Activated T-cell treated with anti-CD3 and anti-CD28 coated beads for 4 hours (primary cell): ENCODE data around the gene FAM117B.

ENCODE experiments used
- DNase-seq: peaks from one replicate; pipeline ENCODE4 v3.0.0-alpha.2; 2020

Gene FAM117B

DNA sequence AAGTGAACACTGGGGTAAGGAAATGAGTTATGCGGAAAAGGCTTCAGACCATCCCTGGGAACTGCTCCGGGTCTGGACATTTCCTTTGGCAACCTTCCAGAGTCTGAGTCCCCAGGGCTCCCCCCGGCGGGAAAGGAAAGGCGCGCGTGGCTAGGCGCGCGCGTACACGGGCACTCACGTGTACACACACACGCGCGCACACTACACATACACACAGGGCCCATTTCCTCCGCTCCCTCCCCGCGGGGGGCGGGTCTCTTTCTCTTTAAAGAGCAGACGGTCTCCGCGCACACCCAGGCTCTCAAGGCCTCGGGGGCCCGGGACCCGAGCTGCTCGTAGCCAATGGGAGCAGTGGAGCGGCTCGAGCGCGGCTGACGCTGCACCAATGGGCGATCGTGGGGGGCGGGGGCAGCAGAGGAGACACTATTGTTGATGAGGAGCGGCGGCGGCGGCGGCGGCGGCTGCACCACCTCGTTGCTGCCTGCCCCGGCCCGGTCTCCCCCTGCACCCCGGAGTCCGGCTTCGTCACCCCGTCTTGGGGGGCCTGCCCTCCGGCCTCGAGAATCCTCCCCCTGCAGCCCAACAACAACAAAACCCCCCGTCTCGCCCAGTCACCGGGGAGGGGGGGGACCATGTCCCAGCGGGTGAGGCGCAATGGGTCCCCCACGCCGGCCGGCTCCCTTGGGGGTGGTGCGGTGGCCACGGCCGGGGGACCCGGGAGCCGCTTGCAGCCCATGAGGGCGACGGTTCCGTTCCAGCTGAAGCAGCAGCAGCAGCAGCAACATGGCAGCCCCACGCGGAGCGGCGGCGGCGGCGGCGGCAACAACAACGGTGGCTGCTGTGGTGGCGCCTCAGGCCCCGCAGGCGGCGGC lies at the start of gene FAM117B:
Gene FAM117B, plus strand, starts transcription at position 414 of the 872 bp plus-strand sequence. Its CDS starts 219 bp downstream, at position 633.
- DNase-seq: peak; percentile 97

DNA sequence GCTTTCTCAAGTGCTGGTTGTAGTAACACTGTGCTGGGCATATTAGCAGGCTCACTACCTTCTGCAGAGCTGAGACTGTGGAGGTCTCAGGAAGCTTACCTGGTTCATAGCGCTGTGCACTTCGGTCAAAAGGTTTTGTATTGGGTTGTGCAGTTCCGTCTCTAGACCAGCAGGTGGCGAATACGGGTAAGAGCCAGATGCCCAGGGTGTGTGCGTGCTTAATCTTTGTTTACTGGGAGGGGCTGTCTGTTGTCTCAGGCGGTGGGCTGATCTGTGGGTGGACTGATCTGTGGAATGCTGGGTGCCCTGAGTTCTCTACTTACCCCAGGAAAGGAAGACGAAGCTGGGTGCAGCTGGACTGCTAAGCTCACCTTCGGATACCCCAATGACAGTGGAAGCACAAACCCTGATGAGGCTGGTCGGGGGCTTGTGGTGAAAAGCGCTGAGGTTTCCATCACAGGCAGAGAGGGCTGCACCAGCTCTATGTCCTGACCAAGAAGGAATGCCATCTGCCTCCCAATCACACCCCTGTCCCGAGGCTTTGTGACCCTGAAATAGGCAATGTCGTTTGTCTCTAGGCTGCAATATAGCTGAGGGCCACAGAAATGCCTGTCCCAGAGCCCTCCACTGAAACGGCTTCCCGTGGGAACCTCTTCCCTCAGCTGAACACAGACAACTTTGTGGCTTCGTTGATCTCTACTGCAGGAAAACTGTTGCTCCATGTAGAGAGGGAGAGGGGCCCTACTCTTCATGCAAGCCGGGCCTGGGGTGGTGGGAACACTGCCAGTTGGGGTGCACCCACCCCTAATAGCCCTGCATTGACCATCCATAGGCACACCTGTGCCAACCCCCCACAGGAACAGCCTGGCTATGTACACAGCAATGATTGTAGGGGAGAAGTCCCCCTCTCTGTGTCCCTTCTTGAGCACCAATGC lies 45.9 kb upstream of the FAM117B start:
- peak; percentile 53 for DNase-seq

DNA sequence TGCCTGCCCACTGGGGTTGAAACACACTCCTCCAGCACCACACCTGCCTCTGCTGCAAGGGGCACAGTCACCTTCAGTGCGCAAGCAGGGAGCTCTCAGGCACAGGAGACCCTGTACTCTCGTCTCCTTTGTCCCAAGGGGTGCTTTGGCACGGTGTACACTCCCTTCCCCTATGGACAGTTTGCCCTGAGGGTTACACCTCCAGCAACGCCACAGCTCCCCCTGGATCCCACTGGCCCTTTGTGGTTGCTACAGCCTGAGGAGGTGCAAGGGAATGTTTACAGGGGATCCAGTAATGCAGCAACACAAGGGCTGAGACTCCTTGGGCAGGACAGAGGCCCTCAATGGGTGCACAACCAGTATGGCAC lies 45.2 kb upstream of the FAM117B start:
- DNase-seq: no peak

DNA sequence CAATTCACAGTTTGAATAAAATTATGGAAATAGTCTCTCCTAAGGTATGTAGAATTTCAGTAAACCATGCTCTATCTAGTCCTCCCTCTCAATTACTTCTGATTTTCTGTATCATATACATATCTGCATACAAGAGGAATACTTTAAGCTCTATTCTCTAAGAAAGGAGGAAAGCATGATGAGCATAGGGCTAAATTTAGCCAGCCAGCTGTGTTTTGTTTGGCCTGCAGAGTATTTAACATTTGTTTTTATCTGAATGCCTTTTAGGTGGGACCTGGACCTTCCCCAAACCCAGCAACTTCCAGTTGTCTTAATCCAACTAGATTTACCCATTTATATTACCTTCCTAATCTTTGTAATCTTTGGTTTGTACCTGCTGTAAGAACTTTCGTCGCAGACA lies 42.2 kb upstream of the FAM117B start:
- DNase-seq: no peak

DNA sequence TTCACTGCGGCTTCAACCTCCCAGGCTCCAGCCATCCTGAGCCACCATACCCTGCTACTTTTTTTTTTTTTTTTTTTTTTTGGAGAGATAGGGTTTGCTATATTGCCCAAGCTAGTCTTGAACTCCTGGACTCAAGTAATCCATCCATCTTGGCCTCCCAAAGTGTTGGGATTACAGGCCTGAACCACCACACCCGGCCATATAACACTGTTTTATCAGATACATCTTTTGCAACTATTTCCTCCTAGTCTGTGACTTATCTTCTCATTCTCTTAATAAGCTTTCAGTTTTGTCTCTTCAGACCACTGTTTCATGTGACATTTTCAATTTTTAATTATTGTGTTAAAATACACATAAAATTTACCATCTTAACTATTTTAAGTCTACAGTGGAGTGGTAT lies 35.7 kb upstream of the FAM117B start:
- DNase-seq: no peak

- no peak for DNase-seq
Measured at GRCh38 chr2:202599911-202600310, 34.9 kb upstream of the FAM117B start.

- DNase-seq: no peak
Measured at GRCh38 chr2:202604699-202605098, 30.1 kb upstream of the FAM117B start.

GRCh38 chr2:202605174-202605573 lies 29.6 kb upstream of the FAM117B start:
- no peak for DNase-seq

DNA sequence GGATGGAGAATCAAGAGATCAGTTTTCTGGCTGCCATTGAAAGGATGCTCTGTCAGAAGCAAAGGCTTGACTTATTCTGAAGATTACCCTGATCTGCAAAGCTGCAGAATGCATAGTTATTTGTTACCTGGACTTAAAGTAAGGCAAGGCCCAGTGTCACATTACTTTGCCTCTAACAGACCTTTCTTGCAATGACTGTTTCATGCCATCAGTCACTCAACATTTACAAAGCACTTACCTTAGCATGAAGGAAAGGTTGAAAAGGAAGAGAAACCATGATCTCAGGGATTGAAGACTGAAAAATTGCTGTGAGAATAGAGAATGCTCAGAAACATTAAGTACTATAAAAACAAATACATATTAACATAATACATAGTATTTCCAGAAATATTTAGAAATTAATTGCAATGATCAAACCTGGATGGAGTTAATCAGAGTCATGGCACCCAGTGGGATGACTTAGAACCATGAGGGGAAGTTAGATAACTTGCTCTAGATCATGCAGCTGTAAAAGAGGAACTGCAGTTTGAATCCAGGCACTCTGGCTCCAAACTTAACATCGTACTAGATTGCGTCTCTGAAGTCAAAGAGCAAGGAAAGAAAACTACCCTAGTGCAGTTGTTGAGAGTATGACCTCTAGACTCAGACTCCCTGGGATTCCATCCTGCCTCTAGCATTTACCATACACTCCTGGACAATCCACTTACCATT lies 26.5 kb upstream of the FAM117B start:
- no peak for DNase-seq

DNA sequence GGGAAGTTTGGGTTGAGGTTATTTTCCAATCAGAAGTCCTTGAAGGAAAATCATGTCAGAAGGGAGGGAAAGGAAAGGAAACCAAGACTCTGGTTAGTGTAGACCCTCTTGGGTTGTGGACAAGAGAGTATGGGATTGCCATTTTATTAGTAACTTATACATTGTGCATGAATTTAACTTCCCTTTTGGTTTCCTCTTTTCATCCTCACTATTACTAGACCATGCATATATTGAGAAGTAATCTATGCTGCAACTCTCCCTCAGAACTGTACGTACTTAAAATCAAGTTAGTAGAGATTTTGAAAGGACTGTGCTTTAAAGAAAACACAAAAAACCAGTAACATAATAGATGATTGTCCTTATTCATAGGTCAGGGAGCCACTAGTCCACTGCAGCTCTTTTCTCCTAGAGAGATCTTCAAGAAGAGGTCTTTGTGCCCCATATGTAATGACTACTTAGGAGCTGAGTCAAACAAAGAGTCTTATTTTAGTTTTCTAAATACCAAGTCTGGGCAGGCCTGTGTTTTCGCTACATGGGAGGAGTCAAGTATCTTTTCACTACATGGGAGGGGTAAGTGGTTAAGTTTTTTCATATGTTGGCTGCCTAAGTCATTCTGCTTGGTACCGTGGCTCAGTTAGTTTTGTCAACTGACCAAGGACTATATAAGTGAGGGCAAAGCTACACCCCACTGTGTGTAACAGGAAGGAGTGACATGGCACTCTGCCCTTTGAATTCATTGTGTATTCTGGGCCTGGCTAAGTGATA lies 25.2 kb upstream of the FAM117B start:
- no peak for DNase-seq

- DNase-seq: no peak
Measured at GRCh38 chr2:202610380-202610779, 24.4 kb upstream of the FAM117B start.

- DNase-seq: no peak
Measured at GRCh38 chr2:202612145-202612544, 22.6 kb upstream of the FAM117B start.

GRCh38 chr2:202613479-202613878 lies 21.3 kb upstream of the FAM117B start:
- DNase-seq: no peak

GRCh38 chr2:202624133-202624532 lies 10.6 kb upstream of the FAM117B start:
- no peak for DNase-seq

DNA sequence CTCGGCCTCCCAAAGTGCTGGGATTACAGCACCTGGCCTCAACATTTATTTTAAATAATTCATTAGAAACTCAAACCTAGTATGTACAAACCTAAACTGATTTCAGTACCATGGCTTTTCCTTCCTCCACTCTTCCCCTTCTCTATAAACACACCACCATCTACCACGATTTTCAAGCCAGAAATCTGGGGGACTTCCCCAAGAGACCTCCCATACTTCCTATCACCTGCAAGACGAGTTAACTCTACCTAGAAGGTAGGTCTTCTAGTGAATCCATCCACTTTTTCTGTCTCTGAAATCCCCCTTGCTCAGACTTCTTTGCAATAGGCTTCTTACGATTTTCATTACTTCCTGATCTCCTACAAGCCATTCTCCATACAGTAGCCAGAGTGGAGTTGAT lies 7.7 kb upstream of the FAM117B start:
- no peak for DNase-seq

DNA sequence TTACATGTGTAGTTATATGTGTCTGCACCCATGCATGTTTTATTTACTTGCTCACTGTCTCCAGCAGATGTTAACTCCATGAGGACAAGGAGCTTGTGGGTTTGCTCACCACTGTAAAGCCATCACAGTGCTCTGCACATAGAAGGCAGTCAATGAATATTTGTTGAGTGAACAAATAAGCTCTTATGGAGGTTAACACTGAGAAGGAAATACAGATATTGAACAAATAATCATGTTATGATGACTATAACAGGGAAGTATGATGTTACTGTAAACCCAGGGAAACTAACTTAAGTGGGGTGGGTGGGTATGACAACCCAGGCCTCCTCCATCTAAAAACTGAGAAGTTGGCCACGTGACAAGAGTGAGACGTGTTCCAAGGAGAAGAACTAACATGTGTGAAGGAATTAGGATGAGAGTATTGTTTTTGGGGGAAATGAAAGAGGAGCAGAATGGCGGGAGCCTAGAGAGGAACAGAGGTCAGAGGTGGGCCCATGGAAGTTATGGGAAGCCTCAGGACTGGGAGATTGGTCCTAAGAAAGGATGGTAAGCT lies 6.0 kb upstream of the FAM117B start:
- no peak for DNase-seq

DNA sequence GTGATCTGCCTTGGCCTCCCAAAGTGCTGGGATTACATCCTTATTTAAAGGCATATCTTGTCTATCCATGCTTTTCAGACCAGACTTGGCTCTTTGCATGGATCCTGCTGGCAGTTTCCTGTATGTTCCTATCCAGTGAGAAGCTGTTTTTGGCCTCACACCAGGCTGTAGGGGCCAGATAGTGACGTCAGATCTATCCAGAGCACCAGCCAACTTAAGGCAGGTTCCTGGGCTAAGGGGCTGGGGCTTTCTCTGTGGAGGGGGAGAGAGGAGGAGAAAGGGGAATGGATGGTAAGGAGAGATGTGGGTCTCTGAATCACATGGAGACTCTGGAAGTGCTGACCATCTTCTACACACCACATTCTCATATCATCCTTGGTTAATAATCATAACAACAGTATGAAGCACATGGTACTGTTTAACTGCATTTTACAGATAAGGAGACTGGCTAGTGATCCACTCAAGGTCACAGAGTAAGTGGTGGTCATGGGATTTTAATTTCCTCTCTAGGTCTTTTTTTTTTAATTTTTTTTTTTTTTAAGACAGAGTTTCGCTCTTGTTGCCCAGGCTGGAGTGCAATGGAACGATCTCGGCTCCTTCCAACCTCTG lies 2.0 kb upstream of the FAM117B start:
- DNase-seq: no peak

DNA sequence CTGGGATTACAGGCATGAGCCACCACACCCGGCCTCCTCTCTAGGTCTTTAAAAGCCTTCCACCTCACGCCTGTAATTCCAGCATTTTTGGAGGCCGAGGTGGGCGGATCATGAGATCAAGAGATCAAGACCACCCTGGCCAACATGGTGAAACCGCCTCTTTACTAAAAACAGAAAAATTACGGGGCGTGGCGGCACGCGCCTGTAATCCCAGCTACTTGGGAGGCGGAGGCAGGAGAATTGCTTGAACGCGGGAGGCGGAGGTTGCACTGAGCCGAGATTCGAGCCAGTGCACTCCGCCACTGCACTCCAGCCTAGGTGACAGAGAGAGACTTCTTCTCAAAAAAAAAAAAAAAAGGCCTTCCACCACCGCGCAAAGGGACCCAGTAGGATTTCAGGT lies 1.3 kb upstream of the FAM117B start:
- DNase-seq: no peak

- DNase-seq: peak; percentile 80
Measured at GRCh38 chr2:202635428-202636212, 851 bp downstream of the FAM117B start.

DNA sequence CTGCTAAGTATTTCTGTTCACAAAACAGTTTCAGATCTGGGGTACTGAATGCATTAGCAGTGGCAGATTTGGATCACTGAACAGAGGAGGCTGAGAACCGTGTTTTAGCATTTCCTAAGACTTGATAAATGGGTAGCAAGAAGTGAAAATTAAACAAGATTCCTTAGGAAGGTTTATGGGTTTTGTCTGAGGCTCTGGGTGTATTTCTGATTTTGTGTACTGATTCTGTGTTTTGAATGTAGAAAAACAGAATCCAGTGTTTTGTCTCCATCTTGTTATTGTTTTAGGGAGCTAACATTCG lies 1.4 kb downstream of the FAM117B start:
- no peak for DNase-seq

GRCh38 chr2:202638721-202639120 lies 4.0 kb downstream of the FAM117B start:
- no peak for DNase-seq
